Measurements from ENCODE around the gene TPX2.

DNA sequence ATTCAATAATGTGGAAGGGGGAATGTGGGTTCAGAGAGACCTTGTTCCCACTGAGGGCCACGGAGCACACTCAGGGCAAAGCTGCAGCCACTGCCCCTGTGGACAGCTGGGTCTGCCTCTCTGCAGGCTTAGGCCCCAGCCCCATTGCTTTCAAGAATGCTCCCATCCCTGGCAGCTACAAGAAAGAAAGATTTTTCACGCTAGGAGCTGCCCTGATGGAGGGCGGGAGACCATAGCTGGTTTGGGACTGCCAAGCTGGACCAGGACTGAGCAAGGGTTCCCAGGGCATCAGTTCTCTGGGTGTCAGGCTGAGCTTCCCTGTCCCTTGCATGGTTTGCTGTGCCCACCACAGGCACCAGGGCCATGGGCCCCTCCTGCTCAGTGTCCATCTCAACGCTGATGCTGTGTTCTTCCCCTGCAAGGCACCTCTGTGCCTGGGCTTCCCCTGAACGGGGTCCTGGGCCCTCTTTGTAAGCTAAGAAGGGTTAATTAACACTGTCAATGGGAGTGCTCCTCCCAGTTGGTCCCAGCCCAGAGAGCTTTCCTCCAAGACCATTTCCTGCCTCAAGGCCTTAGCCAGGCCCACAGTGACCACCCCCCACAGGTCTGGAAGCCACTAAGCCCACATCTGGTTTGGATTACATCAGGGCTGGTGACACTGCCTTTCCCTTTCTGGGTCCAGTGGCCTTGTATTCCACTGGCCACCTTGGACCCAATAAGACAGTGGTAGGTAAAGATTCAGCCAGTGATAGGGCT lies 97.9 kb downstream of the TPX2 start:
- no peak for TF ChIP-seq POLR2AphosphoS5 (IDR thresholded peaks at IDR 0.05; ENCODE audit: low read depth, low read length)
- no peak for TF ChIP-seq TAF1 (IDR thresholded peaks at IDR 0.05; ENCODE audit: borderline replicate concordance, low read depth, low read length)

Data from GM12892 (cell line).